Measurements from ENCODE around the gene PWWP2B. TPM values are rescaled to one million over a fixed set of nuclear protein-coding genes. Genes with fewer than 3 reads are reported as not detected.

Gene PWWP2B
- polyA plus RNA-seq, 1 experiment = 2.7 TPM

DNA sequence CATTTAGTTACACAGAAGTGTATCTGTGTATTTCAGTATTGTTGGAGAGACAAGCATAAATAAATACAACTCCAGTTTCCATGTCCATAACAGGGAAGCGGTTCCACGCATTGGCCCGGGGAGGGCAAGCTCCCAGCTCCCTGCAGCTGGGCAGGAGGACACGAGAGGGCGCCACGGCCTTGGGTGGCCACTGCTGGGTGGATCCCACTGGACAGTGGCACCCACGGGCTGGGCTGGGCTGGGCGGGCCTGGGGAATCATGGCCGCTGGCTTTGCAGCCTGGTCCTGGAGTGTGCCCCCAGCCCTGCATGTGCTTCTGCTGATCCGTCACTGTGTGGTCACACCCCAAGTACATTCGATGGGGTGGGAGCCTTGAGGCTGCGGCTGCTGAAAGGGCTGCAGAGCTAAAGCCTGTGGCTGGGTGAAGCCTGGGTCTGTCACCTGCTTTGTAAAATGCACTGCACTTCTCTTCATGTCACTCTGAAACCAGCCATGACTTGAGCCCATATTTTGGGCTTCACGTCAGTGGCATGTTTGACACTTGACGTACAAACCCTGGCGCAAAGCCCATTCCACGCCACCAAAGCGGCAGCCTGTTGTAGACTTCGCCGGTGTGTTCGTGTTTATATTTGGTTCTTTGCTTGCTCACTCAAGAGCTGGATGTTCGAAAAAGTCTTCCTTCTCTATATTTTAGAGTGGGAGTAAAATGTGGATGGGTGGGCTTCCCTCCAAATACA lies 37.5 kb upstream of the PWWP2B start:
- Histone ChIP-seq H3K27me3 (ENCODE audit: control insufficient read depth, insufficient read depth, low read length) (no peaks in the 10 kb centered on the region), H3K36me3 (ENCODE audit: control insufficient read depth, insufficient read depth, low read length) (peaks cover 5% of the 10 kb centered on the region; the same call in 1 of the 2 replicates), H3K4me3 (ENCODE audit: low read depth, low read length) (no peak overlapping the region)
- TF ChIP-seq CTCF (IDR thresholded peaks at IDR 0.05; ENCODE audit: insufficient read depth, low read depth, low read length) = 0 out of 2 replicates have a peak, but pooled peaks have one; percentile 2
- POLR2A ChIA-PET = no interaction called here
- CTCF ChIA-PET = interaction anchor here (1.0 to 2.8 kb wide), 4 partner anchors 9 to 92 kb away, joined by 3 to 16 read pairs (median 6); no protein-coding TSS in a partner anchor
- DNase-seq (ENCODE audit: low read depth) = no peak

- peak; percentile 62 for TF ChIP-seq CTCF (IDR thresholded peaks at IDR 0.05; ENCODE audit: insufficient read depth, low read depth, low read length)
- ChIA-PET CTCF (interaction anchor here (0.7 to 2.8 kb wide), 4 partner anchors 10 to 258 kb away, joined by 3 to 16 read pairs (median 6); no protein-coding TSS in a partner anchor), POLR2A (no interaction called here)
- Histone ChIP-seq H3K4me3 (ENCODE audit: low read depth, low read length) (no peak overlapping the region), H3K36me3 (ENCODE audit: control insufficient read depth, insufficient read depth, low read length) (peaks cover 5% of the 10 kb centered on the region), H3K27me3 (ENCODE audit: control insufficient read depth, insufficient read depth, low read length) (no peaks in the 10 kb centered on the region)
- DNase-seq (ENCODE audit: low read depth) = no peak
Measured at GRCh38 chr10:132360766-132361447, 36.1 kb upstream of the PWWP2B start.

DNA sequence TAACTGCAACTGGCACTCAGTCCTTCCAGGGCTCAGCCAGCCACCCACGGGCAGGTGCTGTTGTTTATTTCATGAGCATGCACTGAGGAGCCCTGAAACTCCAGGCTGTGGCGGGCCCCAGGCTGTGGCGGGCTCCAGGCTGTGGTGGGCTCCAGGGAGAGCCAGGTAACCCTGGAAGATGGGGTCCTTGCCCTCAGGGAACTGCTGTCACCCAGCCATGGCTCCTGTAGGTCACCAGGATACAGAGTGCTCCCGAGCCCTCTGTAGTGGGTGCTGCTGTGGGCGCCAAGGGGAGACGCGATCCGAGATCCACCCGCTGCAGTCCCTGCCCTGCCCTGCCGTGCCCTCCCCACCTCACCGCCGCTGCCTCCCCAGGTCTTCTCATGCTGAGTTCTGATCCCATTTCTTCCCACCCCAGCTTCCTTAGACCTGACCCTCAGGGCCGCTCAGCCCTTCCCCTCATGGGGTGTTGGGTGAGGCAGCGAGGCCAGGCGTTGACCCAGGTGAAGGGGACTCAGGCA lies 35.4 kb upstream of the PWWP2B start:
- POLR2A ChIA-PET = no interaction called here
- no peak for DNase-seq (ENCODE audit: low read depth)

GRCh38 chr10:132362151-132362611 lies 34.8 kb upstream of the PWWP2B start:
- H3K36me3 ChIP-seq (ENCODE audit: control insufficient read depth, insufficient read depth, low read length) = peaks cover 7% of the 10 kb centered on the region
- POLR2A ChIA-PET = no interaction called here
- H3K27me3 ChIP-seq (ENCODE audit: control insufficient read depth, insufficient read depth, low read length) = no peaks in the 10 kb centered on the region
- no peak for TF ChIP-seq CTCF (IDR thresholded peaks at IDR 0.05; ENCODE audit: insufficient read depth, low read depth, low read length)
- DNase-seq (ENCODE audit: low read depth) = no peak
- CTCF ChIA-PET = no interaction called here
- no peak overlapping the region for H3K4me3 ChIP-seq (ENCODE audit: low read depth, low read length)

More for the DNA sequence above, 35.4 kb upstream of the PWWP2B start:
- CTCF ChIA-PET = interaction anchor here (2.8 kb wide), 1 partner anchor 11 kb away, joined by 16 read pairs; no protein-coding TSS in a partner anchor
- no peak for TF ChIP-seq CTCF (IDR thresholded peaks at IDR 0.05; ENCODE audit: insufficient read depth, low read depth, low read length)
- peaks cover 6% of the 10 kb centered on the region for H3K36me3 ChIP-seq (ENCODE audit: control insufficient read depth, insufficient read depth, low read length)
- no peaks in the 10 kb centered on the region for H3K27me3 ChIP-seq (ENCODE audit: control insufficient read depth, insufficient read depth, low read length)
- no peak overlapping the region for H3K4me3 ChIP-seq (ENCODE audit: low read depth, low read length)

GRCh38 chr10:132363376-132363775 lies 33.6 kb upstream of the PWWP2B start:
- ChIA-PET POLR2A (no interaction called here), CTCF (interaction anchor here (1.0 kb wide), 1 partner anchor 10 kb away, joined by 3 read pairs; no protein-coding TSS in a partner anchor)
- Histone ChIP-seq H3K4me3 (ENCODE audit: low read depth, low read length) (no peak overlapping the region), H3K27me3 (ENCODE audit: control insufficient read depth, insufficient read depth, low read length) (no peaks in the 10 kb centered on the region), H3K36me3 (ENCODE audit: control insufficient read depth, insufficient read depth, low read length) (peaks cover 7% of the 10 kb centered on the region)
- DNase-seq (ENCODE audit: low read depth) = no peak
- no peak for TF ChIP-seq CTCF (IDR thresholded peaks at IDR 0.05; ENCODE audit: insufficient read depth, low read depth, low read length)
